WTC11 (cell line): ENCODE results near the gene SUSD6.
"Not testable (repeated sequence)": the region's sequence is repeated elsewhere in the genome, so short reads cannot be mapped to it uniquely, and the experiment has no call there.

Experiments used
- AR ChIP-seq: fragments of 250-450 bp; sonication (Bioruptor Pico); IDR thresholded peaks from 2 replicates; pipeline ENCODE4 v1.9.0; 2021; ENCODE audit warnings: mild to moderate bottlenecking
- CTCF ChIP-seq: fragments of 200-600 bp; IDR thresholded peaks from 2 replicates; pipeline ENCODE4 v1.8.0; 2022; ENCODE audit warnings: antibody characterized with exemption
- E2F4 ChIP-seq: sonication (generic); formaldehyde crosslinking; IDR thresholded peaks from 2 replicates; pipeline ENCODE4 v1.8.1; 2022; ENCODE audit warnings: low read depth, mild to moderate bottlenecking, moderate library complexity, missing genetic modification reagents, borderline replicate concordance
- FOXP4 ChIP-seq: sonication (generic); formaldehyde crosslinking; IDR thresholded peaks from 2 replicates; pipeline ENCODE4 v1.8.0; 2022; ENCODE audit warnings: mild to moderate bottlenecking, missing genetic modification reagents
- GABPB1 ChIP-seq: sonication (generic); formaldehyde crosslinking; IDR thresholded peaks from 2 replicates; pipeline ENCODE4 v1.8.1; 2023; ENCODE audit warnings: mild to moderate bottlenecking, missing genetic modification reagents
- HMGXB4 ChIP-seq: sonication (generic); formaldehyde crosslinking; IDR thresholded peaks from 2 replicates; pipeline ENCODE4 v1.8.1; 2023; ENCODE audit warnings: mild to moderate bottlenecking, moderate library complexity, missing genetic modification reagents
- JUN ChIP-seq: sonication (generic); formaldehyde crosslinking; IDR thresholded peaks from 2 replicates; pipeline ENCODE4 v1.8.0; 2023; ENCODE audit warnings: mild to moderate bottlenecking, missing genetic modification reagents
- MXD4 ChIP-seq: fragments of 250-450 bp; sonication (Bioruptor Pico); IDR thresholded peaks from 2 replicates; pipeline ENCODE4 v1.8.0; 2021; ENCODE audit warnings: mild to moderate bottlenecking, moderate library complexity, borderline replicate concordance
- NFYB ChIP-seq: sonication (generic); formaldehyde crosslinking; conservative IDR thresholded peaks from 2 replicates; pipeline ENCODE4 v1.8.0; 2022; ENCODE audit warnings: low read depth, missing genetic modification reagents
- NR3C1 ChIP-seq: sonication (generic); formaldehyde crosslinking; conservative IDR thresholded peaks from 2 replicates; pipeline ENCODE4 v1.8.1; 2023; ENCODE audit warnings: low read depth, mild to moderate bottlenecking, missing genetic modification reagents
- TCF7 ChIP-seq: sonication (generic); formaldehyde crosslinking; IDR thresholded peaks from 2 replicates; pipeline ENCODE4 v1.8.0; 2022; ENCODE audit warnings: mild to moderate bottlenecking, low read depth, missing genetic modification reagents, moderate library complexity
- ZNF317 ChIP-seq: sonication (generic); formaldehyde crosslinking; IDR thresholded peaks from 2 replicates; pipeline ENCODE4 v1.8.1; 2023; ENCODE audit warnings: low read depth, mild to moderate bottlenecking, moderate library complexity, missing genetic modification reagents, borderline replicate concordance

GRCh38 chr14:69731919-69732598 is 120.7 kb downstream of the SUSD6 start:
- not testable (repeated sequence) for TF ChIP-seq CTCF; FOXP4 (CRISPR knock-in tag); ZNF317; AR (CRISPR knock-in tag); HMGXB4 (CRISPR knock-in tag); JUN (CRISPR knock-in tag); MXD4; E2F4 (CRISPR knock-in tag); TCF7 (CRISPR knock-in tag); GABPB1; NR3C1 (CRISPR knock-in tag); NFYB (CRISPR knock-in tag)
